GM12892 (cell line): ENCODE measurements around the gene WASHC2A.
"Not testable (repeated sequence)": the region's sequence is repeated elsewhere in the genome, so short reads cannot be mapped to it uniquely, and the experiment has no call there.

Source experiments
- DNase-seq: peaks from one replicate; pipeline ENCODE4 v3.0.0; 2011; ENCODE audit not compliant: insufficient read length
- FAIRE-seq: peaks from 2 replicates; lab custom pipeline; 2011; peaks lifted over from hg19 to GRCh38; lab: Jason Lieb, UNC
- POLR2A ChIP-seq: IDR thresholded peaks from 2 replicates; pipeline ENCODE4 v1.6.1; 2011; ENCODE audit warnings: low read depth, low read length, control low read depth
- POLR2AphosphoS5 ChIP-seq: IDR thresholded peaks from 2 replicates; pipeline ENCODE4 v1.6.1; 2011; ENCODE audit warnings: low read depth, low read length, control low read depth
- TAF1 ChIP-seq: IDR thresholded peaks from 2 replicates; pipeline ENCODE4 v1.6.1; 2011; ENCODE audit warnings: low read depth, mild to moderate bottlenecking, control low read depth, low read length, borderline replicate concordance

The WASHC2A gene

GRCh38 chr10:50112419-50113112 is 44.8 kb downstream of the WASHC2A start:
- FAIRE-seq = not testable (repeated sequence)

GRCh38 chr10:50126765-50127164 is 59.0 kb downstream of the WASHC2A start:
- not testable (repeated sequence) for FAIRE-seq, DNase-seq

More at GRCh38 chr10:50112419-50113112, 44.8 kb downstream of the WASHC2A start:
- DNase-seq = not testable (repeated sequence)

GRCh38 chr10:50127770-50128292 is 60.1 kb downstream of the WASHC2A start:
- DNase-seq, FAIRE-seq: not testable (repeated sequence)

- not testable (repeated sequence) for FAIRE-seq, DNase-seq
Observed at GRCh38 chr10:50131245-50131965, 63.7 kb downstream of the WASHC2A start.

- DNase-seq, FAIRE-seq: not testable (repeated sequence)
Observed at GRCh38 chr10:50132322-50132721, 64.6 kb downstream of the WASHC2A start.

GRCh38 chr10:50132841-50133240 is 65.1 kb downstream of the WASHC2A start:
- not testable (repeated sequence) for FAIRE-seq, DNase-seq

GRCh38 chr10:50143512-50144174 is 75.9 kb downstream of the WASHC2A start:
- not testable (repeated sequence) for FAIRE-seq

GRCh38 chr10:50145575-50145974 is 77.8 kb downstream of the WASHC2A start:
- not testable (repeated sequence) for FAIRE-seq, DNase-seq

More at GRCh38 chr10:50143512-50144174, 75.9 kb downstream of the WASHC2A start:
- DNase-seq = not testable (repeated sequence)

- no peak for DNase-seq
- TF ChIP-seq POLR2AphosphoS5 = no peak
- no peak for TF ChIP-seq POLR2A
- TF ChIP-seq TAF1 = no peak
- no peak for FAIRE-seq
Observed at GRCh38 chr10:50152792-50153272, 85.1 kb downstream of the WASHC2A start.

GRCh38 chr10:50157868-50158267 is 90.1 kb downstream of the WASHC2A start:
- FAIRE-seq, DNase-seq: not testable (repeated sequence)

- FAIRE-seq, DNase-seq: not testable (repeated sequence)
Observed at GRCh38 chr10:50159856-50160255, 92.1 kb downstream of the WASHC2A start.

- DNase-seq, FAIRE-seq: not testable (repeated sequence)
Observed at GRCh38 chr10:50165038-50165437, 97.3 kb downstream of the WASHC2A start.

- not testable (repeated sequence) for DNase-seq, FAIRE-seq
Observed at GRCh38 chr10:50167833-50168232, 100.1 kb downstream of the WASHC2A start.

- not testable (repeated sequence) for DNase-seq, FAIRE-seq
Observed at GRCh38 chr10:50169506-50169905, 101.8 kb downstream of the WASHC2A start.

- DNase-seq, FAIRE-seq: not testable (repeated sequence)
Observed at GRCh38 chr10:50174788-50175525, 107.2 kb downstream of the WASHC2A start.
